Stimulated activated CD8-positive, alpha-beta memory T cell treated with anti-CD3 and anti-CD28 coated beads, Interleukin-2, amount 100 ng/mL, for 1 hour (primary cell): ENCODE measurements around the gene GRM2.

Experiments used
- DNase-seq, 2 donors: peaks; one replicate each; pipeline ENCODE4 v3.0.0-alpha.2; 2020; ENCODE audit warnings: low read depth in 2 of 2

GRM2 gene

GRCh38 chr3:51705276-51706020, 1.4 kb upstream of the GRM2 start:
- no peak for DNase-seq

- no peak for DNase-seq
Observed at GRCh38 chr3:51706021-51706485, 815 bp upstream of the GRM2 start.

- DNase-seq: no peak
Observed at GRCh38 chr3:51708216-51708845, 1.5 kb downstream of the GRM2 start.

DNA sequence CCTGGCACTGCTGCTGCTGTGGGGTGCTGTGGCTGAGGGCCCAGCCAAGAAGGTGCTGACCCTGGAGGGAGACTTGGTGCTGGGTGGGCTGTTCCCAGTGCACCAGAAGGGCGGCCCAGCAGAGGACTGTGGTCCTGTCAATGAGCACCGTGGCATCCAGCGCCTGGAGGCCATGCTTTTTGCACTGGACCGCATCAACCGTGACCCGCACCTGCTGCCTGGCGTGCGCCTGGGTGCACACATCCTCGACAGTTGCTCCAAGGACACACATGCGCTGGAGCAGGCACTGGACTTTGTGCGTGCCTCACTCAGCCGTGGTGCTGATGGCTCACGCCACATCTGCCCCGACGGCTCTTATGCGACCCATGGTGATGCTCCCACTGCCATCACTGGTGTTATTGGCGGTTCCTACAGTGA, 2.1 kb downstream of the GRM2 start:
- no peak for DNase-seq

DNA sequence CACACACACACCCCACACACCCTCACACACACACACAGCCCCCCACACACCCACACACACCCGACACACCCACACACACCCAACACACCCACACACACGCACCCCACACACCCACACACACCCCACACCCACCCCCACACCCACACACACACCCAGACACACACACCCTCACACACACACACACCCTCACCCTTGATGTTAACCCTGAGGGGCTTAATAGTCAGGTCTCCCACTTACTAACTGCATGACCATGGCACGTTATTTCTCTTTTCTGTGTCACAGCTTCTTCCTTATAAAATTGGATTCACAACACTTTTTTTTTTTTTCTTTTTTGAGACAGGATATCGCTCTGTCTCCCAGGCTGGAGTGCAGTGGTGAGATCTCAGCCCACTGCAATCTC, 2.8 kb downstream of the GRM2 start:
- DNase-seq: no peak

- DNase-seq: no peak
Observed at GRCh38 chr3:51710631-51711351, 3.9 kb downstream of the GRM2 start.

DNA sequence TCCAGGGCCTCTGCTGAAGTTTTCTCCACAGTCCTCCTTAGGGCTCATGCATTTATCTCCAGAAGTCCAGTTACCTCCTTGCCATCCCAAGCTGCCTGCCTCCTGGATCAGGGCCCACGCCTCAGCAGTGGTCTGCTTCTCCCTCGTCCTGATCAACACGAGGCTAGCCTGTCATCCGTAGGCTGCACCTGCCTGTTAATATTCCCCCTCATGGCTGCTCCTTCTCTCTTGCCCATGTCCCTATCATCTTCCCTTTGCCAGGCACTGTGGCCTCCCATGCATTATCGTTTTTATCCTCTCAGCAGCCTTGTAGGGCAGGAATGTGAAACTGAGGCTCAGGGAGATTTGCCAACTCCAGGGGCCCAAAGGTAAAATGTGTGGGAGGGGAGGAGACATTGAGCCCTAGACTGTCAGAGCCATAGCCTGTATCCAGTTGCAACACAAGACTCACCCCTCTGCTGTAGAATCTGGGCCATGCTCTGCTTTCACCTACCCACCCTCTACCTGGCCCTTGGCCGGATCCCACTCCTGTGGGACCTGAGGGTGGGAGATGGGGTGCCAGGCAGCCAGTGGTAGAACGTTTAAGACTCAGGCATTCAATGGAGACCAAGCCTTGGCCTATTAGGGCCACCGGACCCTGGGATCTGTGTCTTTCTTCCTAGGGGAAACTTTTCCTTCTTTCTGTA, 4.6 kb downstream of the GRM2 start:
- DNase-seq: no peak

DNA sequence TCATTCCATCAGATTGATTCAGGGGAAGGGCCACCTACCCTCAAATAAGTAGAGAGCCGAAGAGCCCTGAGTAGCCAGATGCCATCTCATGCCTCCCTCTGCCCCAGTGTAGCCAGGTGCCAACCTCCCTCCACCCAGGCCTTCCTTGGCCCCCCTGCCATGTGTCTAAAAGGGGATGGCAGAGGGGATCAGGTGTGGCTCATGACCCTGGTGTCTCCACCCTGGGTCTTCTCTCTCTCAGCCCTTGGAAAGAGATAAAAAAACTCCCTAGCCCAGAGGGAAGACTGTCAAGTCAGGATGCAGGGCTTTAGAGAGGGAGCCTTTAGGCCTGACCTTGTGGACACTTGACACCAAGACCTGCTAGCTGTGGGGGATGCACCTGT, 5.2 kb downstream of the GRM2 start:
- no peak for DNase-seq

- DNase-seq: no peak
Observed at GRCh38 chr3:51712511-51712931, 5.7 kb downstream of the GRM2 start.

GRCh38 chr3:51712963-51713362, 6.1 kb downstream of the GRM2 start:
- DNase-seq: no peak

DNA sequence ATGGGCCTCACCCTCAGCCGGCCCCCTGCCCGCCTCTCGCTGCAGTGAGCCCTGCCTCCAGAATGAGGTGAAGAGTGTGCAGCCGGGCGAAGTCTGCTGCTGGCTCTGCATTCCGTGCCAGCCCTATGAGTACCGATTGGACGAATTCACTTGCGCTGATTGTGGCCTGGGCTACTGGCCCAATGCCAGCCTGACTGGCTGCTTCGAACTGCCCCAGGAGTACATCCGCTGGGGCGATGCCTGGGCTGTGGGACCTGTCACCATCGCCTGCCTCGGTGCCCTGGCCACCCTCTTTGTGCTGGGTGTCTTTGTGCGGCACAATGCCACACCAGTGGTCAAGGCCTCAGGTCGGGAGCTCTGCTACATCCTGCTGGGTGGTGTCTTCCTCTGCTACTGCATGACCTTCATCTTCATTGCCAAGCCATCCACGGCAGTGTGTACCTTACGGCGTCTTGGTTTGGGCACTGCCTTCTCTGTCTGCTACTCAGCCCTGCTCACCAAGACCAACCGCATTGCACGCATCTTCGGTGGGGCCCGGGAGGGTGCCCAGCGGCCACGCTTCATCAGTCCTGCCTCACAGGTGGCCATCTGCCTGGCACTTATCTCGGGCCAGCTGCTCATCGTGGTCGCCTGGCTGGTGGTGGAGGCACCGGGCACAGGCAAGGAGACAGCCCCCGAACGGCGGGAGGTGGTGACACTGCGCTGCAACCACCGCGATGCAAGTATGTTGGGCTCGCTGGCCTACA, 8.5 kb downstream of the GRM2 start:
- no peak for DNase-seq

- no peak for DNase-seq
Observed at GRCh38 chr3:51715977-51716294, 9.1 kb downstream of the GRM2 start.

DNA sequence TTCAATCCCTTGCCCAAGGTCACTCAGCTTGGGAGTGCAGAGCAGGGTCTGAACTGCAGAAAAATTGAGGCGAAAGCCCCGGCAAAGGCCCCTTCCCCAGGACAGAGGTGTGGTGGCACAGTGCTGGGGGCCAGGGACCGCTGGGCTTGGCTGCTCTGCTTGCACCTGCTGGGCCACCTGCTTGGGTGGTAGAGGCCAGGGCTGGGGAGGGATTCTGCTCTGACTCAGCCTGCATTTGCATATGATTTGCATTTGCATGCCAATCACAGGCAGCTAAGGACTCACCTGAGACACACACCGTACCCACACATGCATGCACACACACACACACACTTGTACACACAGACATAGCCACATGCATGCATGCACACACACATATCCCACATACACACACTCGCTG, 9.9 kb downstream of the GRM2 start:
- DNase-seq: no peak

DNA sequence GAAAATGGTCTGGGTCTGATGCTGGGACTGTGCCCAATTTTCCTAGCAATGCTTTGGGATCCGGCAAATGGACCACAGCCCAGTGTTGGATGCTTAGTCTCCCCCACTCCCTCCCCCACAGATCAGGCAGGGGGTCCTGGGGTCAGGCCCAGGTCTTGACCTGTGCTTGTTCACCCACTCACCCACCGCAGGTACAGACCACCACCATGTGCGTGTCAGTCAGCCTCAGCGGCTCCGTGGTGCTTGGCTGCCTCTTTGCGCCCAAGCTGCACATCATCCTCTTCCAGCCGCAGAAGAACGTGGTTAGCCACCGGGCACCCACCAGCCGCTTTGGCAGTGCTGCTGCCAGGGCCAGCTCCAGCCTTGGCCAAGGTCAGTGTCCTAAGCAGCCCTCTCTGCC, 10.6 kb downstream of the GRM2 start:
- no peak for DNase-seq

GRCh38 chr3:51717947-51718346, 11.1 kb downstream of the GRM2 start:
- DNase-seq: no peak

DNA sequence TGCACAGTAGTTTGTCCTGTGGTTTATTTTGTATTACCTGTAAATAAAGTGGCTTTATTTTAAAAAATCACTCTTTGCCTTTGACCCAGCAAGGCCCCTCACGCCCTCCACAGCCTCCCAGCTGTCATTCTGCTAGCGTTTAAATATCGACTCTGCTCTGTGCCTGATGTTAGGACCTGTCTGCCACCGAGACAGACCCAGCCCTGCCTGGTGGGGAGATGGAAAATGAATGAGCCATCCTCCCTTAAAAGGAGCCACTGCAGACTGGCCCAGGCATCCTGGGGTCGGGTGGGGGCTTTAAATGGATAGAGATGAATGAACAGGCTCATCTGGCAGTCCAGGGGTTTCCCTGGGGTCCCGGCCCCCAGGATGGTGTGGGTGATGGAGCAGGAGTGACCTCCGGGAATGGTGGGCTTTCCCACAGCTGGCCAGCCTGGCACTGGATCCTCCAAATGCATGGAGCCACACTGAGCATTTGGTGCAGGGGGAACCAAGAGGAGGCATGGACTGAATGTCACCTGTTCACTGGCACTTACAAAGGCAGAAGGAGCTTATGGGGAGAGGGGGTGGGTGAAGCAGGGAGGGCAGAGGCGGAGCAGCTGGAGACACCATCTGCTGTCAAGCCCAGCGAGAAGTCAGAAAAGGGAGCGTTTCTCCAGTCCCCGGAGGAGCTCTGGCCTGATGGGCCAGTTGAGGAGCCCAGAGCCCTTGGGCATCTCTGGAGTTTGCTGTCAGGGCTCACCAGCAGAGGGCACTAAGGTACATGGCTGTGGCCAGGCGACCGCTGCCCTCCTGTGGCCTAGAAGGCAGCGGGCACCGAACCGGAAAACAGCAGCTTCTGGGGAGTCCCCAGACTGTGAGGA, 11.9 kb downstream of the GRM2 start:
- peak in 1 of 2 donors; percentile 14 for DNase-seq

DNA sequence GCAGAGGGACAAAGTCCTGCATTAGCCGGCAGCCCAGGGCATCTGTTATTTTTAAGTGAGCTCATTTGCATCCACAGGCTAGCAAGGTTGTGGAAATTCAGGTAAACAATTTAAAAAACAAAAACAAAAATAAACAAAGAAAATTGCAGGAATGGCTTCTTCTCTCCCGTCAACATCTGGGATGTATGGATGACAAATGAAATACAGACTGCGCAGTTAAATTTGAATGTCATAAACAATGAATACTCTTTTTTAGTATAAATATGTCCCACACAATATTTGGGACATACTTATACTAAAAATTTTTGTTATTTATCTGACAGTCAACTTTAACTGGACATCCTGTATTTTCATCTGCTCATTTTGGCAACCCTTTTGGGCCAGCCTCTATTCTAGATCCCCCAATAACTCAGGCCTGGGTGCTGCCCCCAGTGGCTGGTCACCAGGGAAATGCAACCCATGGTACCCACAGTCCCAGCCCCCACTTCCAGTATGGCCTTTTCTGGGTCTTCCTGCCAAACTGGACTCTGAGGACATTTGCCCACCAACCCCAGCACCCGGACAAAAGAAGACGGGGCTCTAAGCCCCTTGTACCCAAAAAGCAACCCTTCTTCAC, 12.7 kb downstream of the GRM2 start:
- DNase-seq: no peak

- no peak for DNase-seq
Observed at GRCh38 chr3:51720292-51721061, 13.6 kb downstream of the GRM2 start.

DNA sequence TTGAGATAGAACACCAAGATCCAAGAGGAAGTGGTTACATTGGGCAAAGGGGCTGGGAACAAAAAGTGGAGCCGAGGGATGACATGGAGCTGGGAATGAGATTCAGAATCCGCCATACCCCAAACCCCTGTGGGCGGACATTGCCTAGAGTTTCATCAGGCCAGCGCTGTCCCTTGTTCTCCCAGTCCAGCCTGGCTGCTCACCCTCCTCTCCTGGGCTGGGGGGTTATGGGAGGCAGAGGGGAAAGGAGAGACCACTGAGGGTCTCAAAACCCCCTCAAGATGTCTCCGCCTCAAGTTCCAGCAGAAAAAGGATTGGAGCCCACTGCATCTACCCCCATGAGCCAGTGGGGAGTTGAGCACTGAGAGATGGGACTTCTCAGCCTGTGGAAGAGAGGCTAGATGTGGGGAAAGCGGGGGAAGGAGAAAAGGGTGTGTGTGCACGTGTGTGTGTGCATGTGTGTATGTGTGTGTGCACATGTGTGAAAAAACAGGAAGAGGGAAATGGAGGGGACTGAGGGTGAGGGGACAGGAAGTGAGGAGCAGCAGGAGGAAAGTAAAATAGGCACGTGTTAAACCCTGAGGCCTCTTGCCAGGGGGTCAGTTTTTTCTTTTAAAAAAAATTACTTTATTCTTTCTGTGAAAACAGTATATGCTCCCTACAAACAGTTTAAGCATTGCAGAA, 14.3 kb downstream of the GRM2 start:
- DNase-seq: no peak
